ENCODE data around the gene HDGFL1. TPM values are rescaled to one million over a fixed set of nuclear protein-coding genes. Genes with fewer than 3 reads are reported as not detected.

HDGFL1 gene
- total and polyA plus RNA-seq, 3 donors from 2014 or later = 72.5 to 303 (median 92.2) TPM

- H3K4me3 ChIP-seq = no peak overlapping the region
- no peak overlapping the region for H3K27ac ChIP-seq
- H3K9me3 ChIP-seq = no peaks in the 10 kb centered on the region
- WGBS, 2 donors = 68 to 76% methylated on average over 4 of the region's 4 CpGs
- no peaks in the 10 kb centered on the region for H3K36me3 ChIP-seq (ENCODE audit: low read depth, missing control alignments)
- no peak for DNase-seq
- no peak for TF ChIP-seq POLR2A (IDR thresholded peaks at IDR 0.05)
- TF ChIP-seq CTCF (IDR thresholded peaks at IDR 0.05) = no peak
- no peaks in the 10 kb centered on the region for H3K4me1 ChIP-seq
- intact Hi-C loops (cut with DNase I; ENCODE audit: low total_unique reads) = no loop called here
- H3K27me3 ChIP-seq = no peaks in the 10 kb centered on the region
Observed at GRCh38 chr6:22621028-22621427, 51.7 kb downstream of the HDGFL1 start.

Data from testis (tissue), 3 donors.